Measurements from ENCODE around the gene ZNRF3. TPM values are rescaled to one million over a fixed set of nuclear protein-coding genes. Genes with fewer than 3 reads are reported as not detected.

Gene ZNRF3
- polyA plus RNA-seq, 1 of the 3 experiments (the other 2 are of a cell fraction): 4.2 TPM

DNA sequence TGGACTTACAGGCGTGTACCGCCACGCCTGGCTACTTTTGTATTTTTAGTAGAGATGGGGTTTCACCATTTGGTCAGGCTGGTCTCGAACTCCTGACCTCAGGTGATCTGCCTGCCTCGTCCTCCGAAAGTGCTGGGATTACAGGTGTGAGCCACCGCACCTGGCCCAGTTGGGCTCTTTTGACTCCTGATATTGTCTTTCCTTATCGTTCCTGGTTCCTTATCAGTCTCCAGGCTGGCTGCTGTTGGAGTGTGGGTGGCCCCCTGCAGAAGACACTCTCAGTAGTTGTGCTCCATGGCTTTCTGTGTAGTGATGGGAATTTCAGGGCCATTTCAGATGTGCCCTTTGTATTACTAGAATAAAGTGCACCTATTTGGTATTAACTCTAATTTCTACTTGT is 123.0 kb downstream of the ZNRF3 start:
- H3K79me2 ChIP-seq (ENCODE audit: insufficient read depth): peaks cover 11% of the 10 kb centered on the region; the same call in 1 of the 2 replicates
- 0 out of 2 replicates have a peak, but pooled peaks cover 5% of the 10 kb centered on the region for H4K20me1 ChIP-seq (ENCODE audit: insufficient read depth)
- no peak overlapping the region for H3K4me3 ChIP-seq (ENCODE audit: low read depth in 2 of 2, low read length in 1 of 2)
- no peak overlapping the region for H3K27ac ChIP-seq (ENCODE audit: low read depth in 2 of 2, low read length in 1 of 2)
- no peak overlapping the region for H3K9ac ChIP-seq
- peaks cover 3% of the 10 kb centered on the region for H3F3A ChIP-seq (replicated peaks; ENCODE audit: insufficient read depth)
- no peak overlapping the region for H3K4me2 ChIP-seq
- H3K9me3 ChIP-seq: no peaks in the 10 kb centered on the region
- CTCF ChIA-PET: interaction anchor here (1.3 kb wide), 1 partner anchor 177 kb away, joined by 4 read pairs; no protein-coding TSS in a partner anchor
- H3K9me2 ChIP-seq: no peaks in the 10 kb centered on the region
- no peak for DNase-seq
- POLR2A ChIA-PET: no interaction called here
- TF ChIP-seq, protein P1, sequence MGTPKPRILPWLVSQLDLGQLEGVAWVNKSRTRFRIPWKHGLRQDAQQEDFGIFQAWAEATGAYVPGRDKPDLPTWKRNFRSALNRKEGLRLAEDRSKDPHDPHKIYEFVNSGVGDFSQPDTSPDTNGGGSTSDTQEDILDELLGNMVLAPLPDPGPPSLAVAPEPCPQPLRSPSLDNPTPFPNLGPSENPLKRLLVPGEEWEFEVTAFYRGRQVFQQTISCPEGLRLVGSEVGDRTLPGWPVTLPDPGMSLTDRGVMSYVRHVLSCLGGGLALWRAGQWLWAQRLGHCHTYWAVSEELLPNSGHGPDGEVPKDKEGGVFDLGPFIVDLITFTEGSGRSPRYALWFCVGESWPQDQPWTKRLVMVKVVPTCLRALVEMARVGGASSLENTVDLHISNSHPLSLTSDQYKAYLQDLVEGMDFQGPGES (IDR thresholded peaks at IDR 0.05; ENCODE audit: low read depth, low read length): no peak
- TF ChIP-seq ELF1 (IDR thresholded peaks at IDR 0.05): no peak
- TF ChIP-seq YY1 (IDR thresholded peaks at IDR 0.05; ENCODE audit: low read depth): no peak
- TF ChIP-seq, protein P2, sequence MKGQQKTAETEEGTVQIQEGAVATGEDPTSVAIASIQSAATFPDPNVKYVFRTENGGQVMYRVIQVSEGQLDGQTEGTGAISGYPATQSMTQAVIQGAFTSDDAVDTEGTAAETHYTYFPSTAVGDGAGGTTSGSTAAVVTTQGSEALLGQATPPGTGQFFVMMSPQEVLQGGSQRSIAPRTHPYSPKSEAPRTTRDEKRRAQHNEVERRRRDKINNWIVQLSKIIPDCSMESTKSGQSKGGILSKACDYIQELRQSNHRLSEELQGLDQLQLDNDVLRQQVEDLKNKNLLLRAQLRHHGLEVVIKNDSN (IDR thresholded peaks at IDR 0.05; ENCODE audit: borderline replicate concordance, low read depth): no peak
- TF ChIP-seq TAF1 (IDR thresholded peaks at IDR 0.05; ENCODE audit: borderline replicate concordance, low read depth, low read length): no peak
- no peak for TF ChIP-seq TEAD4 (IDR thresholded peaks at IDR 0.05; ENCODE audit: borderline replicate concordance, insufficient read depth)
- TF ChIP-seq FOSL2 (IDR thresholded peaks at IDR 0.05; ENCODE audit: borderline replicate concordance, low read depth): no peak
- H3K27me3 ChIP-seq (ENCODE audit: insufficient read depth): no peaks in the 10 kb centered on the region
- H2AFZ ChIP-seq (ENCODE audit: low read depth): no peak overlapping the region
- peaks cover 0 to 6% of the 10 kb centered on the region in 2 experiments; a peak in 1 of 4 replicates for H3K4me1 ChIP-seq (ENCODE audit: control insufficient read depth in 1 of 2, insufficient read depth in 2 of 2, low read depth in 1 of 2, low read length in 1 of 2)
- 88% methylated on average over 8 of the region's 8 CpGs for WGBS (ENCODE audit: low lambda C conversion rate)
- H3K36me3 ChIP-seq (replicated peaks in 1 of 2; ENCODE audit: control insufficient read depth in 1 of 2, insufficient read depth in 2 of 2, low read length in 1 of 2): peaks cover 0 to 4% of the 10 kb centered on the region in 2 experiments

DNA sequence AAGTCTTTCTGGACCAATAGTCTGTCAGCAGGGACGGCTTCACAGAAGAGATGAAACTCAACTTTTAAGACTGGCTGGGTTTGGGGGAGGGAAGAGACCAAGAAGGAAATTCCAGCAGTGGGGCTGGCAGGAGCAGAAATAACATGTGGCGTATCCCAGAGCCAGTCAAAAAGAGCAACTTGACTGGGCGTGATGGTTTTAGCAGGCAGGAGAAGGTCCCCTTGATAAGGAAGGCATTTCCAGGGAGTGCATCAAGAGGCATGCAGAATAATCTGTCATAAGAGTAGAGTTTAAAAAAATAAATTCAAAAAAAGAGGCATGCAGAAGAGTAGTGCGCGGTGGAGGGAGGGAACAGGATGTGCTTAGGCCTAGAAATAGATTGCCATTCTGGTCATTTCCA is 125.8 kb downstream of the ZNRF3 start:
- Histone ChIP-seq H2AFZ (ENCODE audit: low read depth) (no peak overlapping the region), H3K27ac (ENCODE audit: low read depth in 2 of 2, low read length in 1 of 2) (no peak overlapping the region), H3K9ac (no peak overlapping the region), H3K4me1 (ENCODE audit: control insufficient read depth in 1 of 2, insufficient read depth in 2 of 2, low read depth in 1 of 2, low read length in 1 of 2) (peaks cover 0 to 8% of the 10 kb centered on the region in 2 experiments; a peak in 1 of 4 replicates), H3K79me2 (ENCODE audit: insufficient read depth) (peaks cover 11% of the 10 kb centered on the region; the same call in 1 of the 2 replicates), H3K9me3 (no peaks in the 10 kb centered on the region), H3K36me3 (replicated peaks in 1 of 2; ENCODE audit: control insufficient read depth in 1 of 2, insufficient read depth in 2 of 2, low read length in 1 of 2) (peaks cover 0 to 4% of the 10 kb centered on the region in 2 experiments), H3K27me3 (ENCODE audit: insufficient read depth) (no peaks in the 10 kb centered on the region), H3K4me2 (no peak overlapping the region), H3K9me2 (no peaks in the 10 kb centered on the region), H3K4me3 (ENCODE audit: low read depth in 2 of 2, low read length in 1 of 2) (no peak overlapping the region), H3F3A (replicated peaks; ENCODE audit: insufficient read depth) (no peaks in the 10 kb centered on the region), H4K20me1 (ENCODE audit: insufficient read depth) (0 out of 2 replicates have a peak, but pooled peaks cover 5% of the 10 kb centered on the region)
- ChIA-PET CTCF (interaction anchor here (0.8 kb wide), 1 partner anchor 236 kb away, joined by 3 read pairs; no protein-coding TSS in a partner anchor), POLR2A (no interaction called here)
- DNase-seq: no peak
- TF ChIP-seq FOXM1 (IDR thresholded peaks at IDR 0.05; ENCODE audit: low read depth) (no peak), RAD21 (IDR thresholded peaks at IDR 0.05; ENCODE audit: low read length) (no peak), EZH2phosphoT487 (IDR thresholded peaks at IDR 0.05; ENCODE audit: borderline replicate concordance, low read depth) (no peak), GATA2 (CRISPR knock-in tag; IDR thresholded peaks at IDR 0.05) (no peak), POLR2AphosphoS5 (IDR thresholded peaks at IDR 0.05; ENCODE audit: low read depth, low read length) (no peak), TCF12 (IDR thresholded peaks at IDR 0.05) (no peak), MEF2A (IDR thresholded peaks at IDR 0.05; ENCODE audit: borderline replicate concordance, low read depth) (no peak), GABPA (IDR thresholded peaks at IDR 0.05; ENCODE audit: low read depth) (no peak), JUND (IDR thresholded peaks at IDR 0.05) (no peak), RFX5 (IDR thresholded peaks at IDR 0.05; ENCODE audit: low read length) (no peak), ELF1 (IDR thresholded peaks at IDR 0.05) (no peak)
- TF ChIP-seq, protein P3, sequence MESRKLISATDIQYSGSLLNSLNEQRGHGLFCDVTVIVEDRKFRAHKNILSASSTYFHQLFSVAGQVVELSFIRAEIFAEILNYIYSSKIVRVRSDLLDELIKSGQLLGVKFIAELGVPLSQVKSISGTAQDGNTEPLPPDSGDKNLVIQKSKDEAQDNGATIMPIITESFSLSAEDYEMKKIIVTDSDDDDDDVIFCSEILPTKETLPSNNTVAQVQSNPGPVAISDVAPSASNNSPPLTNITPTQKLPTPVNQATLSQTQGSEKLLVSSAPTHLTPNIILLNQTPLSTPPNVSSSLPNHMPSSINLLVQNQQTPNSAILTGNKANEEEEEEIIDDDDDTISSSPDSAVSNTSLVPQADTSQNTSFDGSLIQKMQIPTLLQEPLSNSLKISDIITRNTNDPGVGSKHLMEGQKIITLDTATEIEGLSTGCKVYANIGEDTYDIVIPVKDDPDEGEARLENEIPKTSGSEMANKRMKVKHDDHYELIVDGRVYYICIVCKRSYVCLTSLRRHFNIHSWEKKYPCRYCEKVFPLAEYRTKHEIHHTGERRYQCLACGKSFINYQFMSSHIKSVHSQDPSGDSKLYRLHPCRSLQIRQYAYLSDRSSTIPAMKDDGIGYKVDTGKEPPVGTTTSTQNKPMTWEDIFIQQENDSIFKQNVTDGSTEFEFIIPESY (IDR thresholded peaks at IDR 0.05; ENCODE audit: borderline replicate concordance, low read depth): no peak
- TF ChIP-seq, protein P4, sequence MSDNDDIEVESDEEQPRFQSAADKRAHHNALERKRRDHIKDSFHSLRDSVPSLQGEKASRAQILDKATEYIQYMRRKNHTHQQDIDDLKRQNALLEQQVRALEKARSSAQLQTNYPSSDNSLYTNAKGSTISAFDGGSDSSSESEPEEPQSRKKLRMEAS (IDR thresholded peaks at IDR 0.05; ENCODE audit: low read depth): no peak
- TF ChIP-seq, protein P5, sequence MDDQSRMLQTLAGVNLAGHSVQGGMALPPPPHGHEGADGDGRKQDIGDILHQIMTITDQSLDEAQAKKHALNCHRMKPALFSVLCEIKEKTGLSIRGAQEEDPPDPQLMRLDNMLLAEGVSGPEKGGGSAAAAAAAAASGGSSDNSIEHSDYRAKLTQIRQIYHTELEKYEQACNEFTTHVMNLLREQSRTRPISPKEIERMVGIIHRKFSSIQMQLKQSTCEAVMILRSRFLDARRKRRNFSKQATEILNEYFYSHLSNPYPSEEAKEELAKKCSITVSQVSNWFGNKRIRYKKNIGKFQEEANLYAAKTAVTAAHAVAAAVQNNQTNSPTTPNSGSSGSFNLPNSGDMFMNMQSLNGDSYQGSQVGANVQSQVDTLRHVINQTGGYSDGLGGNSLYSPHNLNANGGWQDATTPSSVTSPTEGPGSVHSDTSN (IDR thresholded peaks at IDR 0.05): no peak
- 96% methylated on average over 5 of the region's 5 CpGs for WGBS (ENCODE audit: low lambda C conversion rate)

Data from SK-N-SH (cell line).